ENCODE measurements around the gene OSM.

GRCh38 chr22:30309951-30310741 lies 43.5 kb upstream of the OSM start:
- no peak for TF ChIP-seq BHLHE40 (IDR thresholded peaks at IDR 0.05; ENCODE audit: borderline replicate concordance)
- TF ChIP-seq NFRKB (IDR thresholded peaks at IDR 0.05): no peak
- TF ChIP-seq SP1 (IDR thresholded peaks at IDR 0.05): no peak
- no peak for TF ChIP-seq FOXK2 (IDR thresholded peaks at IDR 0.05)
- TF ChIP-seq FOXM1 (IDR thresholded peaks at IDR 0.05; ENCODE audit: borderline replicate concordance): no peak
- TF ChIP-seq TARDBP (IDR thresholded peaks at IDR 0.05): no peak
- no peak for TF ChIP-seq L3MBTL2 (conservative IDR thresholded peaks at IDR 0.05)
- TF ChIP-seq ARNT (IDR thresholded peaks at IDR 0.05): no peak
- TF ChIP-seq FOXA1 (IDR thresholded peaks at IDR 0.05): no peak
- TF ChIP-seq SUZ12 (IDR thresholded peaks at IDR 0.05): no peak
- no peak for TF ChIP-seq ELF4 (IDR thresholded peaks at IDR 0.05)
- TF ChIP-seq ZNF384 (IDR thresholded peaks at IDR 0.05): no peak
- TF ChIP-seq HDGF (IDR thresholded peaks at IDR 0.05; ENCODE audit: borderline replicate concordance): no peak
- TF ChIP-seq PKNOX1 (IDR thresholded peaks at IDR 0.05): no peak

All from HEK293T (cell line).